Esophagus muscularis mucosa (tissue), 3 donors: ENCODE measurements around the gene FOLR2.

Experiments
- CTCF ChIP-seq, 3 experiments: fragments of 200-600 bp in 2 of 3; fragments of 450-650 bp in 1 of 3; sonication (generic) in 2 of 3; IDR thresholded peaks; one replicate each; pipeline ENCODE4 v1.5.1; 2017 to 2019; ENCODE audit warnings: antibody characterized with exemption in 3 of 3, mild to moderate bottlenecking in 2 of 3, moderate library complexity in 1 of 3
- POLR2A ChIP-seq: fragments of 450-650 bp; IDR thresholded peaks from one replicate; pipeline ENCODE4 v1.6.1; 2017; ENCODE audit warnings: antibody characterized with exemption, moderate library complexity, mild to moderate bottlenecking, low read depth

GRCh38 chr11:72238492-72239312 lies 22.1 kb downstream of the FOLR2 start:
- no peak for TF ChIP-seq CTCF (IDR thresholded peaks at IDR 0.05)
- TF ChIP-seq POLR2A = no peak
